WTC11 (cell line): ENCODE measurements around the gene SLC44A5.

ENCODE experiments used
- CREB1 ChIP-seq: sonication (generic); formaldehyde crosslinking; IDR thresholded peaks from 2 replicates; pipeline ENCODE4 v1.8.0; 2023; ENCODE audit warnings: mild to moderate bottlenecking, missing genetic modification reagents
- FOXP1 ChIP-seq: sonication (generic); formaldehyde crosslinking; IDR thresholded peaks from 2 replicates; pipeline ENCODE4 v1.8.0; 2022; ENCODE audit warnings: missing genetic modification reagents, mild to moderate bottlenecking, moderate library complexity, borderline replicate concordance
- JUN ChIP-seq: sonication (generic); formaldehyde crosslinking; IDR thresholded peaks from 2 replicates; pipeline ENCODE4 v1.8.0; 2023; ENCODE audit warnings: mild to moderate bottlenecking, missing genetic modification reagents
- SMAD3 ChIP-seq: sonication (generic); formaldehyde crosslinking; IDR thresholded peaks from 2 replicates; pipeline ENCODE4 v1.8.0; 2022; ENCODE audit warnings: missing genetic modification reagents, mild to moderate bottlenecking, borderline replicate concordance
- TP53 ChIP-seq: sonication (generic); formaldehyde crosslinking; IDR thresholded peaks from 2 replicates; pipeline ENCODE4 v1.8.1; 2023; ENCODE audit warnings: mild to moderate bottlenecking, missing genetic modification reagents
- ZNF138 ChIP-seq: sonication (generic); formaldehyde crosslinking; conservative IDR thresholded peaks from 2 replicates; pipeline ENCODE4 v1.8.1; 2022; ENCODE audit warnings: mild to moderate bottlenecking, moderate library complexity, missing genetic modification reagents
- ZNF263 ChIP-seq: sonication (generic); formaldehyde crosslinking; IDR thresholded peaks from 2 replicates; pipeline ENCODE4 v1.8.1; 2022; ENCODE audit warnings: low read depth, mild to moderate bottlenecking, moderate library complexity, missing genetic modification reagents
- TF ChIP-seq, protein P1 (sequence below): sonication (generic); formaldehyde crosslinking; IDR thresholded peaks from 2 replicates; pipeline ENCODE4 v1.8.1; 2023; ENCODE audit warnings: mild to moderate bottlenecking, missing genetic modification reagents
- TF ChIP-seq, protein P2 (sequence below): sonication (generic); formaldehyde crosslinking; IDR thresholded peaks from 2 replicates; pipeline ENCODE4 v1.8.0; 2022; ENCODE audit warnings: mild to moderate bottlenecking, missing genetic modification reagents
- TF ChIP-seq, protein P3 (sequence below): fragments of 200-600 bp; IDR thresholded peaks from 2 replicates; pipeline ENCODE4 v1.8.0; 2022; ENCODE audit warnings: antibody characterized with exemption
- TF ChIP-seq, protein P4 (sequence below): sonication (generic); formaldehyde crosslinking; IDR thresholded peaks from 2 replicates; pipeline ENCODE4 v1.8.1; 2023; ENCODE audit warnings: mild to moderate bottlenecking, missing genetic modification reagents, moderate library complexity
- TF ChIP-seq, protein P5 (sequence below): sonication (generic); formaldehyde crosslinking; IDR thresholded peaks from 2 replicates; pipeline ENCODE4 v1.8.0; 2023; ENCODE audit warnings: missing genetic modification reagents, mild to moderate bottlenecking, borderline replicate concordance
- TF ChIP-seq, protein P6 (sequence below): sonication (generic); formaldehyde crosslinking; IDR thresholded peaks from 2 replicates; pipeline ENCODE4 v1.8.1; 2023; ENCODE audit warnings: mild to moderate bottlenecking, missing genetic modification reagents, borderline replicate concordance

DNA sequence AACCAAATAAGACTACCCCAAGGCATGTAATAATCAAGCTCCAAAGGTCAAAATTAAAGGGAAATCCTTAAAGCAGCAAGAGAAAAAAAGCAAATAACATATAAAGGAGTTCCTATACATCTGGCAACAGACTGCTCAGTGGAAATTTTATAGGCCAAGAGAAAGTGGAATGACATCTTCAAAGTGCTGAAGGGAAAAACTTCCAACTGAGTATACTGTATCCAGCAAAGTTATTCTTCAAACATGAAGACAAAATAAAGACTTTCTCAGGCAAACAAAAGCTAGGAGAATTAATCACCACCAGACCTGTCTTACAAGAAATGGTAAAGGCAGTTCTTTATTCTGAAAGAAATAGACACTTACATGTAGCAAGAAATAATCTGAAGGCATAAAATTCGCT, 45.0 kb upstream of the SLC44A5 start:
- TF ChIP-seq, protein P1, sequence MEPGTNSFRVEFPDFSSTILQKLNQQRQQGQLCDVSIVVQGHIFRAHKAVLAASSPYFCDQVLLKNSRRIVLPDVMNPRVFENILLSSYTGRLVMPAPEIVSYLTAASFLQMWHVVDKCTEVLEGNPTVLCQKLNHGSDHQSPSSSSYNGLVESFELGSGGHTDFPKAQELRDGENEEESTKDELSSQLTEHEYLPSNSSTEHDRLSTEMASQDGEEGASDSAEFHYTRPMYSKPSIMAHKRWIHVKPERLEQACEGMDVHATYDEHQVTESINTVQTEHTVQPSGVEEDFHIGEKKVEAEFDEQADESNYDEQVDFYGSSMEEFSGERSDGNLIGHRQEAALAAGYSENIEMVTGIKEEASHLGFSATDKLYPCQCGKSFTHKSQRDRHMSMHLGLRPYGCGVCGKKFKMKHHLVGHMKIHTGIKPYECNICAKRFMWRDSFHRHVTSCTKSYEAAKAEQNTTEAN (CRISPR knock-in tag): no peak
- TF ChIP-seq, protein P2, sequence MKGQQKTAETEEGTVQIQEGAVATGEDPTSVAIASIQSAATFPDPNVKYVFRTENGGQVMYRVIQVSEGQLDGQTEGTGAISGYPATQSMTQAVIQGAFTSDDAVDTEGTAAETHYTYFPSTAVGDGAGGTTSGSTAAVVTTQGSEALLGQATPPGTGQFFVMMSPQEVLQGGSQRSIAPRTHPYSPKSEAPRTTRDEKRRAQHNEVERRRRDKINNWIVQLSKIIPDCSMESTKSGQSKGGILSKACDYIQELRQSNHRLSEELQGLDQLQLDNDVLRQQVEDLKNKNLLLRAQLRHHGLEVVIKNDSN: no peak
- TF ChIP-seq, protein P3, sequence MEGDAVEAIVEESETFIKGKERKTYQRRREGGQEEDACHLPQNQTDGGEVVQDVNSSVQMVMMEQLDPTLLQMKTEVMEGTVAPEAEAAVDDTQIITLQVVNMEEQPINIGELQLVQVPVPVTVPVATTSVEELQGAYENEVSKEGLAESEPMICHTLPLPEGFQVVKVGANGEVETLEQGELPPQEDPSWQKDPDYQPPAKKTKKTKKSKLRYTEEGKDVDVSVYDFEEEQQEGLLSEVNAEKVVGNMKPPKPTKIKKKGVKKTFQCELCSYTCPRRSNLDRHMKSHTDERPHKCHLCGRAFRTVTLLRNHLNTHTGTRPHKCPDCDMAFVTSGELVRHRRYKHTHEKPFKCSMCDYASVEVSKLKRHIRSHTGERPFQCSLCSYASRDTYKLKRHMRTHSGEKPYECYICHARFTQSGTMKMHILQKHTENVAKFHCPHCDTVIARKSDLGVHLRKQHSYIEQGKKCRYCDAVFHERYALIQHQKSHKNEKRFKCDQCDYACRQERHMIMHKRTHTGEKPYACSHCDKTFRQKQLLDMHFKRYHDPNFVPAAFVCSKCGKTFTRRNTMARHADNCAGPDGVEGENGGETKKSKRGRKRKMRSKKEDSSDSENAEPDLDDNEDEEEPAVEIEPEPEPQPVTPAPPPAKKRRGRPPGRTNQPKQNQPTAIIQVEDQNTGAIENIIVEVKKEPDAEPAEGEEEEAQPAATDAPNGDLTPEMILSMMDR: no peak
- TF ChIP-seq ZNF263 (CRISPR knock-in tag) (no peak), FOXP1 (no peak), ZNF138 (CRISPR knock-in tag) (no peak), JUN (CRISPR knock-in tag) (no peak), TP53 (no peak), CREB1 (no peak), SMAD3 (CRISPR knock-in tag) (no peak)
- TF ChIP-seq, protein P4, sequence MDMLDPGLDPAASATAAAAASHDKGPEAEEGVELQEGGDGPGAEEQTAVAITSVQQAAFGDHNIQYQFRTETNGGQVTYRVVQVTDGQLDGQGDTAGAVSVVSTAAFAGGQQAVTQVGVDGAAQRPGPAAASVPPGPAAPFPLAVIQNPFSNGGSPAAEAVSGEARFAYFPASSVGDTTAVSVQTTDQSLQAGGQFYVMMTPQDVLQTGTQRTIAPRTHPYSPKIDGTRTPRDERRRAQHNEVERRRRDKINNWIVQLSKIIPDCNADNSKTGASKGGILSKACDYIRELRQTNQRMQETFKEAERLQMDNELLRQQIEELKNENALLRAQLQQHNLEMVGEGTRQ (CRISPR knock-in tag): no peak
- TF ChIP-seq, protein P5, sequence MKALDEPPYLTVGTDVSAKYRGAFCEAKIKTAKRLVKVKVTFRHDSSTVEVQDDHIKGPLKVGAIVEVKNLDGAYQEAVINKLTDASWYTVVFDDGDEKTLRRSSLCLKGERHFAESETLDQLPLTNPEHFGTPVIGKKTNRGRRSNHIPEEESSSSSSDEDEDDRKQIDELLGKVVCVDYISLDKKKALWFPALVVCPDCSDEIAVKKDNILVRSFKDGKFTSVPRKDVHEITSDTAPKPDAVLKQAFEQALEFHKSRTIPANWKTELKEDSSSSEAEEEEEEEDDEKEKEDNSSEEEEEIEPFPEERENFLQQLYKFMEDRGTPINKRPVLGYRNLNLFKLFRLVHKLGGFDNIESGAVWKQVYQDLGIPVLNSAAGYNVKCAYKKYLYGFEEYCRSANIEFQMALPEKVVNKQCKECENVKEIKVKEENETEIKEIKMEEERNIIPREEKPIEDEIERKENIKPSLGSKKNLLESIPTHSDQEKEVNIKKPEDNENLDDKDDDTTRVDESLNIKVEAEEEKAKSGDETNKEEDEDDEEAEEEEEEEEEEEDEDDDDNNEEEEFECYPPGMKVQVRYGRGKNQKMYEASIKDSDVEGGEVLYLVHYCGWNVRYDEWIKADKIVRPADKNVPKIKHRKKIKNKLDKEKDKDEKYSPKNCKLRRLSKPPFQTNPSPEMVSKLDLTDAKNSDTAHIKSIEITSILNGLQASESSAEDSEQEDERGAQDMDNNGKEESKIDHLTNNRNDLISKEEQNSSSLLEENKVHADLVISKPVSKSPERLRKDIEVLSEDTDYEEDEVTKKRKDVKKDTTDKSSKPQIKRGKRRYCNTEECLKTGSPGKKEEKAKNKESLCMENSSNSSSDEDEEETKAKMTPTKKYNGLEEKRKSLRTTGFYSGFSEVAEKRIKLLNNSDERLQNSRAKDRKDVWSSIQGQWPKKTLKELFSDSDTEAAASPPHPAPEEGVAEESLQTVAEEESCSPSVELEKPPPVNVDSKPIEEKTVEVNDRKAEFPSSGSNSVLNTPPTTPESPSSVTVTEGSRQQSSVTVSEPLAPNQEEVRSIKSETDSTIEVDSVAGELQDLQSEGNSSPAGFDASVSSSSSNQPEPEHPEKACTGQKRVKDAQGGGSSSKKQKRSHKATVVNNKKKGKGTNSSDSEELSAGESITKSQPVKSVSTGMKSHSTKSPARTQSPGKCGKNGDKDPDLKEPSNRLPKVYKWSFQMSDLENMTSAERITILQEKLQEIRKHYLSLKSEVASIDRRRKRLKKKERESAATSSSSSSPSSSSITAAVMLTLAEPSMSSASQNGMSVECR: no peak
- TF ChIP-seq, protein P6, sequence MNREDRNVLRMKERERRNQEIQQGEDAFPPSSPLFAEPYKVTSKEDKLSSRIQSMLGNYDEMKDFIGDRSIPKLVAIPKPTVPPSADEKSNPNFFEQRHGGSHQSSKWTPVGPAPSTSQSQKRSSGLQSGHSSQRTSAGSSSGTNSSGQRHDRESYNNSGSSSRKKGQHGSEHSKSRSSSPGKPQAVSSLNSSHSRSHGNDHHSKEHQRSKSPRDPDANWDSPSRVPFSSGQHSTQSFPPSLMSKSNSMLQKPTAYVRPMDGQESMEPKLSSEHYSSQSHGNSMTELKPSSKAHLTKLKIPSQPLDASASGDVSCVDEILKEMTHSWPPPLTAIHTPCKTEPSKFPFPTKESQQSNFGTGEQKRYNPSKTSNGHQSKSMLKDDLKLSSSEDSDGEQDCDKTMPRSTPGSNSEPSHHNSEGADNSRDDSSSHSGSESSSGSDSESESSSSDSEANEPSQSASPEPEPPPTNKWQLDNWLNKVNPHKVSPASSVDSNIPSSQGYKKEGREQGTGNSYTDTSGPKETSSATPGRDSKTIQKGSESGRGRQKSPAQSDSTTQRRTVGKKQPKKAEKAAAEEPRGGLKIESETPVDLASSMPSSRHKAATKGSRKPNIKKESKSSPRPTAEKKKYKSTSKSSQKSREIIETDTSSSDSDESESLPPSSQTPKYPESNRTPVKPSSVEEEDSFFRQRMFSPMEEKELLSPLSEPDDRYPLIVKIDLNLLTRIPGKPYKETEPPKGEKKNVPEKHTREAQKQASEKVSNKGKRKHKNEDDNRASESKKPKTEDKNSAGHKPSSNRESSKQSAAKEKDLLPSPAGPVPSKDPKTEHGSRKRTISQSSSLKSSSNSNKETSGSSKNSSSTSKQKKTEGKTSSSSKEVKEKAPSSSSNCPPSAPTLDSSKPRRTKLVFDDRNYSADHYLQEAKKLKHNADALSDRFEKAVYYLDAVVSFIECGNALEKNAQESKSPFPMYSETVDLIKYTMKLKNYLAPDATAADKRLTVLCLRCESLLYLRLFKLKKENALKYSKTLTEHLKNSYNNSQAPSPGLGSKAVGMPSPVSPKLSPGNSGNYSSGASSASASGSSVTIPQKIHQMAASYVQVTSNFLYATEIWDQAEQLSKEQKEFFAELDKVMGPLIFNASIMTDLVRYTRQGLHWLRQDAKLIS (CRISPR knock-in tag): no peak
